Right kidney (tissue), 1 donor: ENCODE results near the gene CR2.
"Not testable (repeated sequence)": the region's sequence is repeated elsewhere in the genome, so short reads cannot be mapped to it uniquely, and the experiment has no call there.

Source experiments
- DNase-seq: peaks from one replicate; pipeline ENCODE4 v3.0.0-alpha.2; 2016

Gene CR2

GRCh38 chr1:207510444-207510843 is 56.3 kb downstream of the CR2 start:
- DNase-seq: no peak

- DNase-seq: no peak
These were observed 60.8 kb downstream of the CR2 start for GRCh38 chr1:207514890-207515289.

- no peak for DNase-seq
These were observed 62.6 kb downstream of the CR2 start for GRCh38 chr1:207516729-207517128.

GRCh38 chr1:207518608-207519236 is 64.6 kb downstream of the CR2 start:
- DNase-seq: no peak

- DNase-seq: no peak
These were observed 65.6 kb downstream of the CR2 start for GRCh38 chr1:207519505-207520399.

GRCh38 chr1:207520400-207521345 is 66.5 kb downstream of the CR2 start:
- not testable (repeated sequence) for DNase-seq

- not testable (repeated sequence) for DNase-seq
These were observed 71.1 kb downstream of the CR2 start for GRCh38 chr1:207525239-207525638.

- not testable (repeated sequence) for DNase-seq
These were observed 74.3 kb downstream of the CR2 start for GRCh38 chr1:207528401-207528800.

GRCh38 chr1:207536263-207536662 is 82.1 kb downstream of the CR2 start:
- DNase-seq: not testable (repeated sequence)
